H1 (cell line): ENCODE data around the gene PKIB. TPM values are rescaled to one million over a fixed set of nuclear protein-coding genes. Genes with fewer than 3 reads are reported as not detected.

Experiments
- CTCF ChIA-PET: fragments of 300-600 bp; sonication (Branson Sonifier 250); formaldehyde crosslinking; loops from one replicate; lab custom pipeline; 2021; ENCODE audit not compliant: partially characterized antibody; lab: Charles Lee
- POLR2A ChIA-PET: fragments of 300-600 bp; sonication (Branson Sonifier 250); formaldehyde crosslinking; loops from one replicate; lab custom pipeline; 2021; ENCODE audit warnings: inconsistent platforms; ENCODE audit not compliant: partially characterized antibody; lab: Charles Lee
- DNase-seq, 2 experiments: peaks; one replicate each; pipeline versions ENCODE4 v3.0.0 to v3.0.0-alpha.2; 2010 to 2022; ENCODE audit warnings: low spot score in 2 of 2, low read depth in 1 of 2, mixed read lengths in 1 of 2
- FAIRE-seq: peaks from 2 replicates; lab custom pipeline; 2011; peaks lifted over from hg19 to GRCh38; lab: Jason Lieb, UNC
- H2AFZ ChIP-seq: 2 replicates; pipeline ENCODE4 v1.8.1; 2012; ENCODE audit warnings: low read length, inconsistent platforms
- H2AK5ac ChIP-seq: 2 replicates; pipeline ENCODE4 v1.6.1; 2013; ENCODE audit warnings: low read depth, low read length
- H2BK120ac ChIP-seq: replicated peaks from 2 replicates; pipeline ENCODE3; 2013; ENCODE audit warnings: low read depth, low read length, inconsistent platforms
- H2BK12ac ChIP-seq: 2 replicates; pipeline ENCODE4 v1.6.1; 2013; ENCODE audit warnings: low read depth, low read length
- H2BK15ac ChIP-seq: 2 replicates; pipeline ENCODE4 v1.6.1; 2013; ENCODE audit warnings: low read length
- H2BK20ac ChIP-seq: 2 replicates; pipeline ENCODE4 v1.6.1; 2013; ENCODE audit warnings: low read length
- H2BK5ac ChIP-seq: 2 replicates; pipeline ENCODE4 v1.6.1; 2013; ENCODE audit warnings: low read depth, low read length
- H3K14ac ChIP-seq: 2 replicates; pipeline ENCODE4 v1.6.1; 2013; ENCODE audit warnings: inconsistent platforms; ENCODE audit not compliant: insufficient read length
- H3K18ac ChIP-seq: 2 replicates; pipeline ENCODE4 v1.6.1; 2013; ENCODE audit warnings: low read length; ENCODE audit errors: extremely low read depth
- H3K23ac ChIP-seq: 2 replicates; pipeline ENCODE4 v1.6.1; 2013; ENCODE audit warnings: inconsistent platforms; ENCODE audit not compliant: insufficient read length
- H3K23me2 ChIP-seq: 2 replicates; pipeline ENCODE4 v1.6.1; 2013; ENCODE audit warnings: low read depth, low read length
- H3K27ac ChIP-seq: 2 replicates; pipeline ENCODE4 v1.6.1; 2011; ENCODE audit warnings: low read depth, low read length, inconsistent platforms
- H3K27me3 ChIP-seq, 4 experiments: replicated peaks in 1 of 4; 1 replicate in 1 of 4; 2 replicates in 3 of 4; pipeline versions ENCODE4 v1.6.1 to v1.8.1; 2011 to 2013; ENCODE audit warnings: low read length in 3 of 4, mild to moderate bottlenecking in 3 of 4, inconsistent platforms in 2 of 4, mixed read lengths in 2 of 4, moderate library complexity in 1 of 4; ENCODE audit not compliant: control insufficient read depth in 3 of 4, insufficient read depth in 3 of 4; ENCODE audit errors: extremely low read depth in 1 of 4
- H3K36me3 ChIP-seq, 4 experiments: 2 replicates each; pipeline versions ENCODE4 v1.6.1 to v1.8.1; 2011 to 2013; ENCODE audit warnings: mild to moderate bottlenecking in 4 of 4, low read length in 3 of 4, moderate library complexity in 2 of 4, control low read depth in 1 of 4, inconsistent platforms in 1 of 4; ENCODE audit not compliant: insufficient read depth in 4 of 4, control insufficient read depth in 2 of 4
- H3K4ac ChIP-seq: replicated peaks from 2 replicates; pipeline ENCODE3; 2013; ENCODE audit warnings: low read length, low read depth, mixed read lengths, inconsistent platforms; ENCODE audit not compliant: insufficient read length
- H3K4me1 ChIP-seq, 4 experiments: replicated peaks in 1 of 4; 1 replicate in 1 of 4; 2 replicates in 3 of 4; pipeline versions ENCODE4 v1.6.1 to v1.8.1; 2011 to 2013; ENCODE audit warnings: low read length in 3 of 4, inconsistent platforms in 2 of 4, mixed read lengths in 1 of 4; ENCODE audit not compliant: insufficient read depth in 4 of 4, control insufficient read depth in 3 of 4
- H3K4me2 ChIP-seq, 2 experiments: 2 replicates each; pipeline versions ENCODE4 v1.6.1 to v1.8.1; 2011 to 2013; ENCODE audit warnings: low read depth in 2 of 2, low read length in 2 of 2, control low read depth in 1 of 2, inconsistent platforms in 1 of 2, mild to moderate bottlenecking in 1 of 2; ENCODE audit not compliant: insufficient read depth in 1 of 2
- H3K4me3 ChIP-seq, 4 experiments: fragments of 200-600, 300-600 bp in 1 of 4; sonication (generic), shearing (Covaris generic), sonication (Bioruptor Twin) in 1 of 4; 2 replicates each; pipeline versions ENCODE4 v1.5.1 to v1.8.1; 2011 to 2016; ENCODE audit warnings: low read length in 4 of 4, low read depth in 3 of 4, control low read depth in 2 of 4, inconsistent platforms in 2 of 4, mild to moderate bottlenecking in 2 of 4, mixed read lengths in 1 of 4, moderate library complexity in 1 of 4; ENCODE audit not compliant: insufficient read depth in 2 of 4; ENCODE audit errors: extremely low read depth in 1 of 4
- H3K56ac ChIP-seq: replicated peaks from 2 replicates; pipeline ENCODE3; 2013; ENCODE audit warnings: low read depth, mild to moderate bottlenecking, mixed read lengths, low read length, inconsistent platforms; ENCODE audit not compliant: insufficient read length
- H3K79me1 ChIP-seq: 2 replicates; pipeline ENCODE4 v1.6.1; 2013; ENCODE audit warnings: low read depth, low read length, control low read depth
- H3K79me2 ChIP-seq, 2 experiments: 2 replicates each; pipeline versions ENCODE4 v1.6.1 to v1.8.1; 2012 to 2013; ENCODE audit warnings: low read length in 2 of 2, mild to moderate bottlenecking in 2 of 2, inconsistent platforms in 1 of 2; ENCODE audit not compliant: insufficient read depth in 2 of 2, control insufficient read depth in 1 of 2
- H3K9ac ChIP-seq, 4 experiments: replicated peaks in 1 of 4; 1 replicate in 1 of 4; 2 replicates in 3 of 4; pipeline versions ENCODE4 v1.6.1 to v1.8.1; 2011 to 2013; ENCODE audit warnings: low read depth in 3 of 4, low read length in 3 of 4, control low read depth in 2 of 4, mild to moderate bottlenecking in 2 of 4, moderate library complexity in 2 of 4, inconsistent platforms in 1 of 4; ENCODE audit errors: extremely low read depth in 1 of 4
- H3K9me3 ChIP-seq, 2 experiments: 2 replicates each; pipeline versions ENCODE4 v1.6.1 to v1.8.1; 2012 to 2013; ENCODE audit warnings: mild to moderate bottlenecking in 2 of 2, moderate library complexity in 2 of 2, control low read depth in 1 of 2, inconsistent platforms in 1 of 2, low read depth in 1 of 2, low read length in 1 of 2, mixed read lengths in 1 of 2; ENCODE audit not compliant: insufficient read depth in 2 of 2
- H4K20me1 ChIP-seq, 2 experiments: replicated peaks in 1 of 2; 2 replicates each; pipeline versions ENCODE3 to v1.8.1; 2011 to 2013; ENCODE audit warnings: inconsistent platforms in 2 of 2, low read length in 2 of 2, mild to moderate bottlenecking in 1 of 2; ENCODE audit not compliant: insufficient read depth in 2 of 2, control insufficient read depth in 1 of 2
- H4K5ac ChIP-seq: 2 replicates; pipeline ENCODE4 v1.6.1; 2013; ENCODE audit warnings: low read length, low read depth, mixed read lengths, inconsistent platforms; ENCODE audit not compliant: insufficient read length
- H4K8ac ChIP-seq: 2 replicates; pipeline ENCODE4 v1.8.0; 2013; ENCODE audit warnings: mild to moderate bottlenecking, moderate library complexity, low read length, inconsistent platforms; ENCODE audit not compliant: insufficient read depth; ENCODE audit errors: extremely low read depth
- H4K91ac ChIP-seq: replicated peaks from 2 replicates; pipeline ENCODE3; 2013; ENCODE audit warnings: low read length, mixed read lengths, inconsistent platforms; ENCODE audit not compliant: insufficient read length
- BRCA1 ChIP-seq: IDR thresholded peaks from 2 replicates; pipeline ENCODE4 v1.6.1; 2012; ENCODE audit warnings: low read depth, low read length, improper control_type of control experiment
- HDAC2 ChIP-seq, 2 experiments: fragments of 300-600 bp in 1 of 2; sonication (generic) in 1 of 2; IDR thresholded peaks; 2 replicates each; pipeline ENCODE4 v1.6.1; 2011 to 2012; ENCODE audit warnings: low read depth in 2 of 2, low read length in 2 of 2, mild to moderate bottlenecking in 2 of 2, moderate library complexity in 2 of 2, borderline replicate concordance in 1 of 2, inconsistent platforms in 1 of 2
- JUN ChIP-seq: IDR thresholded peaks from 2 replicates; pipeline ENCODE4 v1.6.1; 2011; ENCODE audit warnings: low read depth, mild to moderate bottlenecking, improper control_type of control experiment, low read length
- JUND ChIP-seq: IDR thresholded peaks from 2 replicates; pipeline ENCODE4 v1.6.1; 2011; ENCODE audit warnings: mild to moderate bottlenecking, improper control_type of control experiment, low read length
- KDM5A ChIP-seq: fragments of 200-600 bp; IDR thresholded peaks from 2 replicates; pipeline ENCODE4 v1.7.1; 2012; ENCODE audit warnings: mild to moderate bottlenecking, low read length, inconsistent platforms, mixed read lengths
- RNF2 ChIP-seq: fragments of 200-900, 300-1000 bp; sonication (generic); IDR thresholded peaks from 2 replicates; pipeline ENCODE4 v1.7.1; 2016; ENCODE audit warnings: borderline replicate concordance, low read depth, mild to moderate bottlenecking, antibody characterized with exemption, low read length; ENCODE audit not compliant: poor library complexity, severe bottlenecking; ENCODE audit errors: missing control alignments
- SIRT6 ChIP-seq: IDR thresholded peaks from one replicate; pipeline ENCODE4 v1.7.1; 2012; ENCODE audit warnings: low read length, inconsistent platforms
- SRF ChIP-seq: IDR thresholded peaks from 2 replicates; pipeline ENCODE4 v1.6.1; 2011; ENCODE audit warnings: mild to moderate bottlenecking, low read depth, low read length, moderate library complexity
- SUZ12 ChIP-seq: fragments of 200-600 bp; sonication (generic); IDR thresholded peaks from 2 replicates; pipeline ENCODE4 v1.6.1; 2012; ENCODE audit warnings: mild to moderate bottlenecking, inconsistent platforms, low read length, moderate library complexity, mixed read lengths
- TAF1 ChIP-seq: IDR thresholded peaks from 2 replicates; pipeline ENCODE4 v1.6.1; 2011; ENCODE audit warnings: mild to moderate bottlenecking, low read depth, low read length
- WGBS, 2 experiments: shearing (Covaris generic) in 1 of 2; methylation state at CpG; one replicate each; pipeline versions ENCODE4 v1.1.6 to v1.1.7; 2013 to 2015; ENCODE audit warnings: low lambda C conversion rate in 2 of 2, mixed read lengths in 2 of 2, inconsistent platforms in 1 of 2, low coverage in 1 of 2, missing lambda C conversion rate in 1 of 2; ENCODE audit not compliant: insufficient replicate concordance in 2 of 2, insufficient coverage in 1 of 2, insufficient read length in 1 of 2; ENCODE audit errors: extremely low coverage in 1 of 2, missing lambda C conversion rate in 1 of 2; 5-methylcytosine and 5-hydroxymethylcytosine counted together
- polyA plus RNA-seq, 7 experiments: library from polyadenylated mRNA; depleted of rRNA in 3 of 7; stranded (reverse) in 5 of 7; unstranded in 2 of 7; fragments of >200 nt in 5 of 7; fragments of 200-250 nt in 2 of 7; gene quantifications; 1 replicate in 5 of 7; 2 replicates in 1 of 7; 4 replicates in 1 of 7; pipeline versions ENCODE4 v1.2.1 to v1.2.3, GENCODE V29; 2011 to 2013; ENCODE audit warnings: missing spikeins in 2 of 7, mixed read lengths in 2 of 7
- total RNA-seq: library from RNA; stranded (reverse); fragmentation: NEBNext Ultra II Directional; extraction: Animal tissue kit (Norgen Biotek cat#: 25700); gene quantifications from 2 replicates; pipeline ENCODE4 v1.2.1, GENCODE V29; 2021
- TF ChIP-seq, protein P1 (sequence below): IDR thresholded peaks from 2 replicates; pipeline ENCODE4 v1.6.1; 2012; ENCODE audit warnings: inconsistent platforms
- TF ChIP-seq, protein P2 (sequence below): IDR thresholded peaks from 2 replicates; pipeline ENCODE4 v1.6.1; 2012; ENCODE audit warnings: low read length, inconsistent platforms

The PKIB gene
- total and polyA plus RNA-seq, 2 of the 8 experiments (the other 6 are each of a cell fraction or from before 2014, with no cell fraction given): 13.5 to 73.3 TPM

GRCh38 chr6:122671251-122671650 is 61.0 kb downstream of the PKIB start:
- DNase-seq: no peak
- no peaks in the 10 kb centered on the region for H3K79me1 ChIP-seq
- H3K18ac ChIP-seq: no peak overlapping the region
- no peak overlapping the region for H4K91ac ChIP-seq
- H4K8ac ChIP-seq: no peak overlapping the region
- no peak overlapping the region for H2AFZ ChIP-seq
- H3K4me3 ChIP-seq: no peak overlapping the region
- H3K56ac ChIP-seq: no peak overlapping the region
- H4K20me1 ChIP-seq: no peaks in the 10 kb centered on the region
- no peak overlapping the region for H3K23ac ChIP-seq
- no peaks in the 10 kb centered on the region for H3K79me2 ChIP-seq
- no peak overlapping the region for H3K27ac ChIP-seq
- ChIA-PET CTCF (interaction anchor here (0.6 to 1.5 kb wide), 3 partner anchors 9 to 934 kb away, joined by 3 to 4 read pairs (median 3); no protein-coding TSS in a partner anchor), POLR2A (no interaction called here)
- H3K9ac ChIP-seq: no peak overlapping the region
- H2BK12ac ChIP-seq: no peak overlapping the region
- H3K14ac ChIP-seq: no peak overlapping the region
- FAIRE-seq: no peak
- no peak overlapping the region for H4K5ac ChIP-seq
- H3K4me2 ChIP-seq: no peak overlapping the region
- no peaks in the 10 kb centered on the region for H3K4me1 ChIP-seq
- no peak overlapping the region for H3K4ac ChIP-seq
- H2BK120ac ChIP-seq: no peak overlapping the region
- H3K27me3 ChIP-seq: no peaks in the 10 kb centered on the region
- H2BK20ac ChIP-seq: no peak overlapping the region
- 72% methylated on average over 2 of the region's 2 CpGs; no CpG with 5 or more reads in 1 of the 2 experiments for WGBS, 2 experiments
- H2BK5ac ChIP-seq: no peak overlapping the region
- H2BK15ac ChIP-seq: no peak overlapping the region
- no peak overlapping the region for H2AK5ac ChIP-seq
- peaks cover 0 to 3% of the 10 kb centered on the region in 2 experiments; a peak in 1 of 4 replicates for H3K9me3 ChIP-seq
- H3K23me2 ChIP-seq: no peaks in the 10 kb centered on the region
- peaks cover 0 to 10% (median 1%) of the 10 kb centered on the region in 4 experiments; a peak in 2 of 8 replicates for H3K36me3 ChIP-seq
- TF ChIP-seq, protein P1, sequence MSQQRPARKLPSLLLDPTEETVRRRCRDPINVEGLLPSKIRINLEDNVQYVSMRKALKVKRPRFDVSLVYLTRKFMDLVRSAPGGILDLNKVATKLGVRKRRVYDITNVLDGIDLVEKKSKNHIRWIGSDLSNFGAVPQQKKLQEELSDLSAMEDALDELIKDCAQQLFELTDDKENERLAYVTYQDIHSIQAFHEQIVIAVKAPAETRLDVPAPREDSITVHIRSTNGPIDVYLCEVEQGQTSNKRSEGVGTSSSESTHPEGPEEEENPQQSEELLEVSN: no peak
- TF ChIP-seq HDAC2 (IDR thresholded peaks at IDR 0.05; ENCODE audit: borderline replicate concordance in 1 of 2, low read depth in 2 of 2, low read length in 2 of 2) (no peak), RNF2 (no peak), KDM5A (no peak), SIRT6 (no peak), JUND (no peak), BRCA1 (no peak), JUN (no peak), SRF (no peak), SUZ12 (no peak), TAF1 (no peak)
- TF ChIP-seq, protein P2, sequence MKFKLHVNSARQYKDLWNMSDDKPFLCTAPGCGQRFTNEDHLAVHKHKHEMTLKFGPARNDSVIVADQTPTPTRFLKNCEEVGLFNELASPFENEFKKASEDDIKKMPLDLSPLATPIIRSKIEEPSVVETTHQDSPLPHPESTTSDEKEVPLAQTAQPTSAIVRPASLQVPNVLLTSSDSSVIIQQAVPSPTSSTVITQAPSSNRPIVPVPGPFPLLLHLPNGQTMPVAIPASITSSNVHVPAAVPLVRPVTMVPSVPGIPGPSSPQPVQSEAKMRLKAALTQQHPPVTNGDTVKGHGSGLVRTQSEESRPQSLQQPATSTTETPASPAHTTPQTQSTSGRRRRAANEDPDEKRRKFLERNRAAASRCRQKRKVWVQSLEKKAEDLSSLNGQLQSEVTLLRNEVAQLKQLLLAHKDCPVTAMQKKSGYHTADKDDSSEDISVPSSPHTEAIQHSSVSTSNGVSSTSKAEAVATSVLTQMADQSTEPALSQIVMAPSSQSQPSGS: no peak
